WTC11 (cell line): ENCODE data around the gene CERCAM.

Source experiments
- CREB1 ChIP-seq: sonication (generic); formaldehyde crosslinking; IDR thresholded peaks from 2 replicates; pipeline ENCODE4 v1.8.0; 2023; ENCODE audit warnings: mild to moderate bottlenecking, missing genetic modification reagents
- JUN ChIP-seq: sonication (generic); formaldehyde crosslinking; IDR thresholded peaks from 2 replicates; pipeline ENCODE4 v1.8.0; 2023; ENCODE audit warnings: mild to moderate bottlenecking, missing genetic modification reagents
- SMAD4 ChIP-seq: sonication (generic); formaldehyde crosslinking; IDR thresholded peaks from 2 replicates; pipeline ENCODE4 v1.8.0; 2022; ENCODE audit warnings: mild to moderate bottlenecking, missing genetic modification reagents
- TP53 ChIP-seq: sonication (generic); formaldehyde crosslinking; IDR thresholded peaks from 2 replicates; pipeline ENCODE4 v1.8.1; 2023; ENCODE audit warnings: mild to moderate bottlenecking, missing genetic modification reagents
- ZNF121 ChIP-seq: sonication (generic); formaldehyde crosslinking; IDR thresholded peaks from 2 replicates; pipeline ENCODE4 v1.8.0; 2023; ENCODE audit warnings: missing genetic modification reagents
- TF ChIP-seq, protein P1 (sequence below): sonication (generic); formaldehyde crosslinking; IDR thresholded peaks from 2 replicates; pipeline ENCODE4 v1.8.1; 2023; ENCODE audit warnings: mild to moderate bottlenecking, missing genetic modification reagents, moderate library complexity
- TF ChIP-seq, protein P2 (sequence below): fragments of 200-600 bp; IDR thresholded peaks from 2 replicates; pipeline ENCODE4 v1.8.0; 2022; ENCODE audit warnings: antibody characterized with exemption
- TF ChIP-seq, protein P3 (sequence below): sonication (generic); formaldehyde crosslinking; IDR thresholded peaks from 2 replicates; pipeline ENCODE4 v1.8.0; 2022; ENCODE audit warnings: mild to moderate bottlenecking, missing genetic modification reagents
- TF ChIP-seq, protein P4 (sequence below): sonication (generic); formaldehyde crosslinking; IDR thresholded peaks from 2 replicates; pipeline ENCODE4 v1.8.1; 2022; ENCODE audit warnings: low read depth, missing genetic modification reagents, borderline replicate concordance

DNA sequence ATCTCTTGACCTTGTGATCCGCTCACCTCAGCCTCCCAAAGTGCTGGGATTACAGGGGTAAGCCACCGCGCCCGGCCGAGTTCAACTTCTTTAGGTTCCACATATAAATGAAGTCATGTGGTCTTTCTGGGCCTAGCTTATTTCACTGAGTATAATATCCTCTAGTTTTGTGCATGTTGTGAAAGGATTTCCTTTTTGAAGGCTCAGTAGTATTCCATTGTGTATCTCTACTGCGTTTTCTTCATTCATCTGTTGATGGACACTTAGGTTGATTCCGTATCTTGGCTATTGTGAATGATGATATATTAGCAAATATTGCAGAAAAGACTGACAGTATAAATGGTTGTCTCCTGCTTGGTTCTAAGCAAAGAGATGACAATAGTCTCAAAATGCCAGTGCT is 55.2 kb downstream of the CERCAM start:
- TF ChIP-seq, protein P1, sequence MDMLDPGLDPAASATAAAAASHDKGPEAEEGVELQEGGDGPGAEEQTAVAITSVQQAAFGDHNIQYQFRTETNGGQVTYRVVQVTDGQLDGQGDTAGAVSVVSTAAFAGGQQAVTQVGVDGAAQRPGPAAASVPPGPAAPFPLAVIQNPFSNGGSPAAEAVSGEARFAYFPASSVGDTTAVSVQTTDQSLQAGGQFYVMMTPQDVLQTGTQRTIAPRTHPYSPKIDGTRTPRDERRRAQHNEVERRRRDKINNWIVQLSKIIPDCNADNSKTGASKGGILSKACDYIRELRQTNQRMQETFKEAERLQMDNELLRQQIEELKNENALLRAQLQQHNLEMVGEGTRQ (CRISPR knock-in tag), result no peak
- TF ChIP-seq, protein P2, sequence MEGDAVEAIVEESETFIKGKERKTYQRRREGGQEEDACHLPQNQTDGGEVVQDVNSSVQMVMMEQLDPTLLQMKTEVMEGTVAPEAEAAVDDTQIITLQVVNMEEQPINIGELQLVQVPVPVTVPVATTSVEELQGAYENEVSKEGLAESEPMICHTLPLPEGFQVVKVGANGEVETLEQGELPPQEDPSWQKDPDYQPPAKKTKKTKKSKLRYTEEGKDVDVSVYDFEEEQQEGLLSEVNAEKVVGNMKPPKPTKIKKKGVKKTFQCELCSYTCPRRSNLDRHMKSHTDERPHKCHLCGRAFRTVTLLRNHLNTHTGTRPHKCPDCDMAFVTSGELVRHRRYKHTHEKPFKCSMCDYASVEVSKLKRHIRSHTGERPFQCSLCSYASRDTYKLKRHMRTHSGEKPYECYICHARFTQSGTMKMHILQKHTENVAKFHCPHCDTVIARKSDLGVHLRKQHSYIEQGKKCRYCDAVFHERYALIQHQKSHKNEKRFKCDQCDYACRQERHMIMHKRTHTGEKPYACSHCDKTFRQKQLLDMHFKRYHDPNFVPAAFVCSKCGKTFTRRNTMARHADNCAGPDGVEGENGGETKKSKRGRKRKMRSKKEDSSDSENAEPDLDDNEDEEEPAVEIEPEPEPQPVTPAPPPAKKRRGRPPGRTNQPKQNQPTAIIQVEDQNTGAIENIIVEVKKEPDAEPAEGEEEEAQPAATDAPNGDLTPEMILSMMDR, result no peak
- TF ChIP-seq CREB1 (CRISPR knock-in tag) (no peak), JUN (CRISPR knock-in tag) (no peak), TP53 (CRISPR knock-in tag) (no peak), SMAD4 (CRISPR knock-in tag) (no peak), ZNF121 (no peak)
- TF ChIP-seq, protein P3, sequence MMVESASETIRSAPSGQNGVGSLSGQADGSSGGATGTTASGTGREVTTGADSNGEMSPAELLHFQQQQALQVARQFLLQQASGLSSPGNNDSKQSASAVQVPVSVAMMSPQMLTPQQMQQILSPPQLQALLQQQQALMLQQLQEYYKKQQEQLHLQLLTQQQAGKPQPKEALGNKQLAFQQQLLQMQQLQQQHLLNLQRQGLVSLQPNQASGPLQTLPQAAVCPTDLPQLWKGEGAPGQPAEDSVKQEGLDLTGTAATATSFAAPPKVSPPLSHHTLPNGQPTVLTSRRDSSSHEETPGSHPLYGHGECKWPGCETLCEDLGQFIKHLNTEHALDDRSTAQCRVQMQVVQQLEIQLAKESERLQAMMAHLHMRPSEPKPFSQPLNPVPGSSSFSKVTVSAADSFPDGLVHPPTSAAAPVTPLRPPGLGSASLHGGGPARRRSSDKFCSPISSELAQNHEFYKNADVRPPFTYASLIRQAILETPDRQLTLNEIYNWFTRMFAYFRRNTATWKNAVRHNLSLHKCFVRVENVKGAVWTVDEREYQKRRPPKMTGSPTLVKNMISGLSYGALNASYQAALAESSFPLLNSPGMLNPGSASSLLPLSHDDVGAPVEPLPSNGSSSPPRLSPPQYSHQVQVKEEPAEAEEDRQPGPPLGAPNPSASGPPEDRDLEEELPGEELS (CRISPR knock-in tag), result no peak
- TF ChIP-seq, protein P4, sequence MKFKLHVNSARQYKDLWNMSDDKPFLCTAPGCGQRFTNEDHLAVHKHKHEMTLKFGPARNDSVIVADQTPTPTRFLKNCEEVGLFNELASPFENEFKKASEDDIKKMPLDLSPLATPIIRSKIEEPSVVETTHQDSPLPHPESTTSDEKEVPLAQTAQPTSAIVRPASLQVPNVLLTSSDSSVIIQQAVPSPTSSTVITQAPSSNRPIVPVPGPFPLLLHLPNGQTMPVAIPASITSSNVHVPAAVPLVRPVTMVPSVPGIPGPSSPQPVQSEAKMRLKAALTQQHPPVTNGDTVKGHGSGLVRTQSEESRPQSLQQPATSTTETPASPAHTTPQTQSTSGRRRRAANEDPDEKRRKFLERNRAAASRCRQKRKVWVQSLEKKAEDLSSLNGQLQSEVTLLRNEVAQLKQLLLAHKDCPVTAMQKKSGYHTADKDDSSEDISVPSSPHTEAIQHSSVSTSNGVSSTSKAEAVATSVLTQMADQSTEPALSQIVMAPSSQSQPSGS (CRISPR knock-in tag), result no peak
